Activated CD8-positive, alpha-beta memory T cell treated with anti-CD3 and anti-CD28 coated beads, Interleukin-2, amount 50 U/mL, for 24 hours (primary cell): Measurements from ENCODE around the gene ANKRD33B.
"Not testable (repeated sequence)": the region's sequence is repeated elsewhere in the genome, so short reads cannot be mapped to it uniquely, and the experiment has no call there.

ENCODE experiments used
- DNase-seq: peaks from one replicate; pipeline ENCODE4 v3.0.0-alpha.2; 2020; ENCODE audit errors: extremely low read depth

ANKRD33B gene

DNA sequence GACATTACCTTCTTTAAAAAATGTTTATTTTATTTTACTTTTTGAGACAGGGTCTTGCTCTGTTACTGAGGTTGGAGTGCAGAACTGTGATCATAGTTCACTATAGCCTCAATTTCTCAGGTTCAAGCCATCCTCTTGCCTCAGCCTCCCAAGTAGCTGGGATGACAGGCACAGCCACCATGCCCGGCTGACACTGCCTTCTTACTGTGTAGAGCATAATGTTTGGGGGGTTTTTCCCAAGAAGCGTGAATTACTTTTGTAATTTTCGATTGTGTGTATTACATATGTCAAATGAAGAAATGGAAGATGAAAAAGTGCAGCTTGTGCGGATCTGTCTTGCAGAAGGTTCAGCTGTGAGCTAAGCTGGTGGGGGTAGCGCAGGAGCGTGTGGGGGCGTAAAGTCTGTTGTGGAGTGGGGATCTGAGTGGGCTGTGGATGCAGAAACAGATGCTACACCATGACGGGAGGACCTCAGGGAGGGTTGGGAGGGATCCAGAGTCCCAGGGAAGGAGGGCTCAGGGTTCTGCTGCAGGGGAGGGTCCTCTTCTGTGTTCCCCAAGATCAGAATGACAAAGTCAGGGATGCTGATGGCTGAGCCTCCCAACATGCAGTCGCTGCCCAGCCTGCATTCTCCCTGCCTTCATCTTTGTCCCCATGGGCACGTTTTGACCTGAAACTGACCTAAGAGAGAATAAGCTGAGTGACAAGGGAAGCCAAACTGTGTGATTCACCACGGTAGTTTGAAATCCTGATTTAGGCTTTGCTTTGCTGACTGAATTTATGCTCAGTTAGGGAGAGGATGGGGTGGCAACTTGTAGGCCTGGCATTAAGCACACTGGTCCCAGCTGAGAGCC, 6.8 kb upstream of the ANKRD33B start:
- no peak for DNase-seq

DNA sequence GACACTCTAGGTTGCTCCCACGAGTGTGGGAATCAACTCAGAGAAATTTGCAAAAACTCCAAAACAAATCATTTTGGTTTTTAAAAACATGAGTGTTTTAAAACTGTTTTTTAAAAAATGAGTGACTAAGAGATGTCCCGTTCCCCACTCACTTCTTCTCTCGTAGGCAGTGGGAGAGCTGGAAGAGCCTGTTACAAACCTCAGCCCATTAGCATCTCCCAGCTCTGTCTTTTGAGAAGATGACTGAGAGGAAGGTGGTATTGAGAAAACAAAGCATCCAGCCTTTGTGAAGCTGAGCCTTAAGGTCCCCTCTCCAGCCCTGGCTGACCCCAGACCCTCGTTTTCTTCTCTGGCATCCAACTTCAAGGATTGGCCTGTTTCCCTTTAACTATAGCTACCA, 4.7 kb upstream of the ANKRD33B start:
- DNase-seq: no peak

DNA sequence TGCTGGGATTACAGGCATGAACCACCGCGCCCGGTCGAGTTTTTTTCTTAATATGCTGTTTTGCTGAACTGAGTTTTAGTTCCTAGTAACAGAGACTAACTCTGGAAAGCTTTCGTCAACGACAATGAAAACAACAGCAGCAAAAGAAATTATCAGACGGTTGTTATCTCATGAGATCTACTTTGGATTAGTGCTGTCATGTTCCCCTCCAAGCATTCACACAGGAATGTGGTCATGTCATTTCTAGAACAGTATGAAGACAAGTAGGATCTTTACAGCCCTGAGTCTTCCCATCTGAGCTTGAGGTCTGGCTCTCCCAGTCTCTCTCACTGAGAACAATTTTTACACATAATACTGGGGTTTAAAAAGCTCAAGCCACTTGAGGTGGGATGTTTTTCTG, 4.0 kb upstream of the ANKRD33B start:
- DNase-seq: no peak

DNA sequence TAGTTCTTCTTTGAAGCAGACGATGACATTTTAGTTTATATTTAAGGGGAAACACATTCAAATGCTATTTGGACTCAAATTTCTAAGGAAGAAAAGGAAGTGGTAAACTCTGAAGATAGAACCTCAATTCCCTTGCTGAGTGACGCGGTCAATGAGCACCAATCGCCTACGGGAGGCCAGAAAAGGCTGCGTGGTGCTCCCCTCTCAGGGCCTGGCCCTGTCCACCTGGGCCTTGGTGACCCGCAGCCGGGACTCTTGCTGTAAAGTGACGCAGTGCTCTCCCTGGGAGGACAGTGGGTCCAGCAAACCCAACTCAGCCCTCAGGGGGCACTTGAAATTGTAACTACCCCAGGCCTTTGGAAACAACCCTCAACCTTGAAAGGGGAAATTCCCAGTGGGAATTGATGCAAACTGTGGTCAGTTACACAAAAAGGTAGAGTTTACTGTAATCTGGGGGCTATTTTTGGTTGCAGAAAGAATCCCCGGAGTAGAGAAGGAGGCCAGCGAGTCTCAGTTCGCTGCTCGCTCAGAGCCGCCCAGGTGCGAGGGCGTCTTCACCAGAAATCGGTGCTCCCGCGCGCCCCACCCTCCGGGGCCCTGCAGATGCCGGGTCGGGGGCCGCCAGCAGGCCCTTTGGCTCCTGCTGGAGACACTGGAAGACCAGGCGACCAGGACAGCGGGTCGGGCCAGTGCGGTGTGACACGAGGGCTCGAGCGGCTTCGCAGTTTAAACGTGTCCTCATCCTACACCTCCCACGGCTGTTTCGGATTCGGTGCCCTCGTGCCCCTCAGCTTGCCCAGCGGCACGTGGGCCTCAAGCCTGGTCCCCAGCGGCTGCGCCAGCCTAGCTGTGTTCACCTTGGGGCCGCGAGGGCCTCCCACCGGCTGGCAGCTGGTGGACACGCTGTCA, 1.4 kb upstream of the ANKRD33B start:
- no peak for DNase-seq

DNA sequence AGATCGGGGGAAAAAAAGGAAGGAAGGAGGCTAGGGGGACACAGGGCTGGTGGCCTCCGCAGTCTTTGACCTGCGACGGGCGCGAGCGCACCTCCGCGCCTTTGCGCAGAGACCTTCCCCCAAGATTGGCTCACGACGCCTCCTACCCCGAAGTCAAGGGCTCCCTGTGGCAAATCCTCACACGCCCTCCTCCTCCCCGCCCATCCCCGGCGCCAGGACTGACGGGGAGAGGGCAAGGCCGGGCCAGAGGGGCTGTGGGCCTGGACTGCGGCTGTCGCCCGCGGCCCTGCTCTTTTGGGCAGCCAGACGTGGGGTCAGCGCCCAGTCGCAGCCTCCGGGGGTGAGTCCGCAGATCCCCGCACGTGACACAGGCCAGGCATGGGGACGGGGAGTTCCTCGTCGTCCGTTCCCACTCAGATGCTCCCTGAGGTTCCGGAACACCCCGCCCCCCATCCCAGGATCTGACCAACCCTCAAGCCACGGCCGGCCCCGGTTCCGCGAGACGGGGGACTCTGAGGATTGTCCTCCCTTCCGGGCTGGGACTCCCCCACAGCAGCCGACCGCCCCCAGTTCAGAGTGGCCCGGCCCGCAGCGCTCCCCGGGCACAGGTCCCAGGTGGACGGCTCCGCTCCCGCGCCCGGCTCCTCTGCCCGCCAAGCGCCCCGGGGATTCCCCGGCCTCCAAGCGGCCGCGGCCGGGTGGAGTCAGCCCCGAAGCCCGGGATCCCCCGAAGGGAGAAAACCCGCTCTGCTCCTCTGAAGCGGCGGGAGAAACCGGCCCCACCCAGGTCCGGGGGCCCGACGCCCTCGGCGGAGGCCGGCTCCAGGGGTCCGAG, 543 bp upstream of the ANKRD33B start:
- DNase-seq: no peak

DNA sequence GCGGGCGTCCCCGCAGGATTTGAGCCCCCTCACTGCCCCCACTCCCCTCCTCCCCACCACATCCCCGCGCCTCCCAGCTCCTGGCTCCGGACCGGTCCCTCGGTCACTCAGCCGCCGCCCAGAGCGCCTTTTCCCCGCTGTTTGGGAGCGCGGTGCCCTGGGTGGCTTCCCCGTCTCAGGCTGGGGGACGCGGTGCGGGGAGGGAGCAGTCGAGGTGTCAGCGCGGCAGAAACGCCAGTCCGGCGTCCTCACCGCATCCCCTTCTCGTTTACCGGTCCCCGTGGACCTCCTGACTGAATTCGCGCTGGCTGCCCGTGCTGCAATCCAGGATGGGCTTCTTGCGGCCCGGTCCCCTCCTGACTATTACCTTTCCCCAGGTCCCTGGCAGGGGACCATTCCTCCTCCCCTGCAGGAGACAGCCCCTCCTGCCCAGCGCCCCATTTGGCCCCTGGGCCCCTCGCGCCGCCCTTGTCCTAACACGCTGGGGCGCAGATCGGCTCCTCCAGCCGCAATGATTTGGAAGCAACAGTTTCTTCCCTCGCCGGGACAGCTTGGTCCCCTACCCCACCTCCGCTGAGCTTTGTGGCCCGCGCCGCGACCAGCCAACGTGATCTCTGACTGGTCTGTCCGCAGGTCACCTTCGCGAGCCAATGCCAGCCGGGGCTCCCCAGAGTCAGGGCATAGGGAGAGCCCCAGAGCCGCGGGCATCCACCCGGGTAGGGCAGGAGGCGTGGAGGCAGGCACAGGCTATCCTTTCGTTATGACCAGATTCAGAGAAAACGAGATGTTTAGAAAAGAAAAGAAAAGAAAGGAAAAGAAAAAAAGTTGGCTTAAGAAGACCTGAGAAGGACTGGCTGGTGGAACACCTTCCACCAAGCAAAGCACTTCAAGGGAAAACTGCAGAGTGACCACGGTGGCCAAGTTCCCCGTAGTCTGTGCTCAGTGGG, 1.2 kb downstream of the ANKRD33B start:
- DNase-seq: no peak

DNA sequence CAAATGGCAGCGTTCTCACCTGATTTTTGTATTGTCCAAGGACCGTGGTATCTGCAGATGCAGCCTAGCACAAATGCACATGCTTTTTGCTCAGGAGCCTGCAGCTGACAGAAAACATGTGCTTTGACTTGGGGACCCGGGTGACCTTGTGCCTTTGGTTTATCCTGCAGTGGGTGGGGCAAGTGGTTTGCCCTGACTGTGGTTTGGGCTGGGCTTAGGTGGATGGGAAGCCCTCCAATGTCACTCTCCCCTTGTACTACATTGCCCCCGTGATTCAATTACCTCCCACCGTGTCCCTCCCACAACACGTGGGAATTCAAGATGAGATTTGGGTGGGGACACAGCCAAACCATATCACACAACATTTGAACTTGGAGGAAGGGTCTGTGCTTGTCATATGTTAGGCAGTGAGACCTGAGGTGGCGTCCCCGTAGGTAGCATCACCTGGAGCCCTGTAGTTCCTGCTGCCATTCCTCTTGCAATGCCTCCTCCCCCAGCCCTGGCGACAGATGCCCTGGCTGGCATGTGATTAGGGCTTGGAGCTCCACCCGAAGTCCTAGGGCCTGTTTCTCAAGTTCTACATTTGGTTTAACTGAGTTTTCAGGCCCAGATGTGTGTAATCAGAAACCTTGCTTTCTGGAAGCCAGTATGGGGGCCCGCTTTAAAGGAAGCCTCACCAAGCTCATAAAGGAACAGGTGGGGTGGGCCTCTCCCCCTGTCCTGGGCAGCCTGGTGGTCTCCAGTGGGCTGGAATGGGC, 2.1 kb downstream of the ANKRD33B start:
- DNase-seq: no peak

DNA sequence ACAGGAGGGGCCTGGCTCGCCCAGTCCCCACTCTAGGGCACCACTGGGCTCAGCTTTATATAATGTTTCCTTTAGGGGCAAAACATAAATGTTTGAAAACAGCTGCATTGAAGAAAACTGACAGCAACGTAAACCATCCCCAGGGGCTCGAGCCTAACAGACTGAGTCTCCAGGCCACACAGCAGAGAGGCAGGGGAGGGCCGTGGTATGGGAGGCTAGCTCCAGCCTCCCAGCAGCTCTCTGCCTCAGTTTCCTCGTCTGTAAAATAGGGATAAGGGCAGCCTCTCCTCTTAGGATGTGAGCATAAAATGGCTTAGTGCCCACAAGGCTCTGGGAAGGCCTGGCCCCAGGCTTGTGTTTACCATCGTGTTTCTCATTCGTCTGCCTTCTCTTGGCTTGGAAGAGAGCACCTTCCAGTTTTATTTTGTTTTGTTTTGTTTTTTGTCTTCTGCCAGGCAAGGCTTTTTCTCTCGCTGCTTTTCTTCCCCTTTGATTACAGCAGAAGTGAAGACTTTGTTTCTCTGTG, 2.7 kb downstream of the ANKRD33B start:
- DNase-seq: no peak

DNA sequence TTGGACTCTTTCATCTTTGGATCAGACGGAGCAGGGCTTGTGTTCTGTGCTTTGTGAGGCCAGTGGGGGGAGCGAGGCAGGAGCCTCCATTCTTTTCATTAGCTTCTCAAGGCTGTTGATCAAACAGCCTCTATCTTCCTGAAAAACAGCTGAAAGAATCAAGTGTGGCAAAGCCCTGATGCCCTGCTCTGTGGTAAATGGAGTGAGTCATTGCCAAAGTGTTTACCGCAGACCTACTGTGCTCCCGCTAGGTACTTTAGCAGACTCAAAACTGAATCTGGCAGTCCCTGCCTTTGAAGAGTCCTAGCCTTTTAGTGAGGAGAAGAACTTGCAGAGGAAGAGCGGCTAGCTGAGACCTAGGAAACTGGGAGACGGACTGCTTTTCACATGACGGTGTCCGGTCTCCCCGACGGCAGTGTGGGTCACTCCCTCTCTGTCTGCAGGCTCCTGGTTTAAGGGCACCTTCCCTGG, 3.3 kb downstream of the ANKRD33B start:
- DNase-seq: no peak

DNA sequence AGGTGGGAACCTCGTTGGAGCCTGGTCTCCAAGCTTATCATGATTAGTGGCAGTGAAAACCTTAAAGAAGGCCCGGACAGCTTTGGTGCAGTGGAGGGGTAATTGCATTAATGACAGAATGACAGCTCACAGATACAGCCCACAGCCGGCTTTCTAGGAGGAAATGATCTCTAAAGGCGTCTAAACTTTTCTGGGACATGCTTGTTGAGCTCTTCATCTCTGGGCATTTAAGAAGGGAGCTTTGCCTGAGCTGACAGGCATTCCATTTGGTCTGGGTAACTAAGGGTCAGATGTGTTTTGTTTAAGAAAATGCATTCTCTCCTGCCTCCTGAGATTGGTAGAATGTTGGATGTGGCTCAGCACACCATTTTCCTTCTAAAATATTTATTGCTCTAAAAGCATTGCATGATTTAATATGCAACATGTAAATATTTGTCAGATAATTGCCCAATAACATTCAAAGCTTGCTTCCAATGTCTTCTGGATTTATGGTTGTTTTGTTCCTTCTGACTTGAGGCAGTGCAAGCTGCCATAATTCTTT, 4.0 kb downstream of the ANKRD33B start:
- DNase-seq: no peak

DNA sequence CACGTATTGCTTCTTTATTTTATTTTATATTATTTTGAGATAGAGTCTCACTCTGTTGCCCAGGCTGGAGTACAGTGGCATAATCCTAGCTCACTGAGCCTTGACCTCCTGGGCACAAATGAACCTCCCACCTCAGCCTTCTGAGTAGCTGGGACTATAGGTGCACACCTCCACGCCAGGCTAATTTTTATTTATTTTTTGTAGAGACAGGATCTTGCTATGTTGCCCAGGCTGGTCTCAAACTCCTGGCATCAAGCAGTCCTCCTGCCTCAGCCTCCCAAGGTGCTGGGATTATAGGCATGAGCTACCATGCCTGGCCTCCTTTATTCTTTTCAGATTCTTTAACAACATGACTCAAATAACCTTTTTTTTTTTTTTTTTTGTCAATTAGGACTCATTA, 6.7 kb downstream of the ANKRD33B start:
- DNase-seq: not testable (repeated sequence)

DNA sequence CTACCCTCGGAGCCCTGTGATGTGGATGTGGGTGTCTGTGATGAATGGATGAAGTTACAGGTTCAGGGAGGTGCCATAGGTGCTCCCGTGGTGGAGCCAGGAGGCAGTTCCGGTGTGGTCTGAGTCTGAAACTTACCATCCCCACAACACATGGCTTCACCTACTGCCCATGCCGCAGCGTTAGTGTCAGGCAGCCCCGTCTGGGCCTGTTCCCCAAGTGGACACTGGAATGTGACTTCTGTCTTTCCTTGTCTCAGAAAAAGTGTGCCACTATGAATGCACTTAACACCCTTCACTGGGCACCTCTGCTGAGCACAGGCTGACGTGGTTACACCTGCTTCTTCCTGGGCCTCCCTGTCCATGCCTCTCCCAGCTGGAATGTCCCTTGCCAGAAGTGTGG, 8.6 kb downstream of the ANKRD33B start:
- no peak for DNase-seq

DNA sequence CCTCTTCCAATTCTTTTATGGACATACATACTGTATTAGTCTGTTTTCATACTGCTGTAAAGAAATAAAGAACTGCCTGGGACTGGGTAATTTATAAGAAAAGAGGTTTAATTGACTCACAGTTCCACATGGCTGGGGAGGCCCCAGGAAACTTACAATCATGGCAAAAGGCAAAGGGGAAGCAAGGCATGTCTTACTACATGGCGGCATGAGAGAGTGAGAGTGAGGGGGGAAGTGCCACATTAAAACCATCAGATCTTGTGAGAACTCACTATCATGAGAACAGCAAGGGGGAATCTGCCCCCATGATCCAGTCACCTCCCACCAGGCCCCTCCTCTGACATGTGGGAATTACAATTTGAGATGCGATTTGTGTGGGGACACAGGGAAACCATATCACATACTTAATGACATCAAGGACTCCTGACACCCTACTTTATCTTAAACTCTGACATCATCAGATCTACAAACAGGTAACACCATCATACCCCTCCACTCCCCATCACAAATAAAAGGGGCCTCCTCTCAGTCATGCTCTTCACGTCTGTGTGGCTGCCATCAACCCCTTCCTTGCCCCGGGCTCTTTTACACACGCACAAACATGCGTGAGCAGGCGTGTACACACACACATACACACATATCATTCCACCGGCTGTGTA, 9.7 kb downstream of the ANKRD33B start:
- DNase-seq: no peak

DNA sequence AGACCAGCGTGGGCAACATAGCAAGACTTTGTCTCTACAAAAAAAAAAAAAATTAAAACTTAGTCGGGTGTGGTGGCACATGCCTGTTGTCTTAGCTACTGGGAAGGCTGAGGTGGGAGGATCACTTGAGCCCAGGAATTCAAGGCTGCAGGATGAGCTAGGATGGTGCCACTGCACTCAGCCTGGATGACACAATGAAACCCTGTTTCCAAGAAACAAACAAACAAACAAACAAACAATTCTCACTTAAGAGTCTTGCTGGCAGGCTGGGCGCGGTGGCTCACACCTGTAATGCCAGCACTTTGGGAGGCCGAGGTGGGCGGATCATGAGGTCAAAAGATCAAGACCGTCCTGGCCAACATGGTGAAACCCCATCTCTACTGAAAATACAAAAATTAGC, 11.0 kb downstream of the ANKRD33B start:
- not testable (repeated sequence) for DNase-seq

DNA sequence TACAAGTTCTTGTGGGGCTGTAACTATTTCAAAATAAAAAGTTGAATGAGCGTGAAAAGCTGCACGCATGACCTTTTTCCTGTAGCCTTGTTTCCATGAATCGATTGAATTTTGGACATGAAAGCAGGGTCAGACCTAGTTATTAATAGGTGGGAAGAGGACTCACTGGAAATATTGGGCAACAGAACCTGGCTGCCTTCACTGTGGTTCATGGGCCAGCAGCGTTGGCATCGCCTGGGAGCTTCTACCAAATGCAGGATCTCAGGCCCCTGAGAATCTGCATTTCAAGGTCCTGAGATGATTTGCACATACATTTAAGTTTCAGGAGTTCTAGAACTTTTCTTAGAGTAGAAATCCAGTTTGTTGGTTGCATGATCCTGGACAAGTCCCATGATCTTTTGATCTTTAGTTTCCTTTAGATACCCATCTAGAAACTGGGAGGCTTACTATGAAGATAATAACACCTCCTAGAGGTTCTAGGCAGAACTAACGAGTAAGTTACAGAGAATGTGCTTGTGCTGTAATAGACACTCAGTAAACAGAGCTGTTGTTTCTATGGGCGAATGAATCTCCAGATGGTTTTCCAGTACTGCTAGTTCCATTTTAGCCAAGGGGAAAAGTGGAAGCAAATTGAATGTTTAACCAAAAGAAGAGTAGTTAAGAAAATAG, 12.4 kb downstream of the ANKRD33B start:
- no peak for DNase-seq

DNA sequence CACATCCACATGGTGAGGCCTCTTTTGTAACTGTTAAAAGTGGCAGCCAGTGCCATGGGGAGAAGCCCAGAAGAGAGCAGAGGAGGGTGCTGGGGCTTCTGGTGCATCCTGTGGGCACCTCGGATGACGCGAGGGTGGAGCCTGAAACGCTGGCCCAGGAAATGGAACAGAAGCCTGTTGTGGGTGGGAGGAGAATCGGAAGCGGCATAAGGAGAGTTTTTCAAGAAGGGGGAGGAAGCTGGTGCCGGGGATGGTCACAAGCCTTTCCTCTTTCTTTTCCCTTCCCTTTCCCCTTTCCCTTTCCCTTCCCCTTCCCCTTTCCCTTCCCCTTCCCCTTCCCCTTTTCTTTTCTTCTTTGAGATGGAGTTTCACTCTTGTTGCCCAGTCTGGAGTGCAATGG, 12.9 kb downstream of the ANKRD33B start:
- no peak for DNase-seq

DNA sequence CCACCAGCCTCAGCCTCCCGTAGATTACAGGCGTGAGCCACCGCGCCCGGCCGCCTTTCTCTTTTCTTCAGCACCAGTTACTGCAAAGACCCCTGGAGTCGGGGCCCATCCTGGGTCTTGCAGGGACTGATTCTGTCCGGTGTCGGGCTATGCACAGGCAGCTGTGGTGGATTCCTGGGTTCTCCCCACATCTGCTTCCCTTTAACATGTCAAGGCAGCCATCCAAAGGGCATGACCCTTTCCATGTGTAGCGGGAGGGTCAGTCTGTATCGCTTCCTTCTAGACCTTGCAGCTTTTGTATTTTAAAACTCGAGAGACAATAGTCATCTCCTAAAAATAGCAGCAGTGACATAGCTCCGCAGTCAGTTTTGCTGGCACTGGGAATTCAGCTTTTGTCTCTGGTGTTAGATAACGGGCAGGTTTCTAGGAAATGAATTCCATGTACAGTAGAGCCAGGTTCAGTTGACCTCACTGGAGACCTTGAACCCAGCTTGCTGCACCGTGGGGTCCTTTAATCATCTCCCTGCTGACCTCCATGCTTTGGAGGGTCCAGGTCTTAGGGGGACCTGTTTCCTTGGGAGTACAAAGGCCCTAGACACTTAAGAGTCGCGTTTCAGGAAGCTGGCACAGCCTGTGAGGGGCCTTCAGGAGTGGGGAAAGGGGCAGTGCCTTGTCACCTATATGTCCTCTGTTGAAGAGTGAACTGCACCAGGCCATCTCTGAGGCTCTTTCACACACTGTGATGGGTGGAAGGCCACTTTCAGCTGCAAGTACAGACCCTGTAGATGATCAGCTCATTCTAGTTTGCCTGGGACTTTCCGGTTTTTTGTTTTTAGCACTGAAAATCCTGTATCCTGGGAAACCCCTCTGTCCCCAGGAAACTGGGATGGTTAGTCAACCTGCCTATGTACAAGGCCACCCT, 13.8 kb downstream of the ANKRD33B start:
- DNase-seq: no peak
